ENCODE results near the gene NFIA. TPM values are rescaled to one million over a fixed set of nuclear protein-coding genes. Genes with fewer than 3 reads are reported as not detected.

NFIA gene
- total and polyA plus RNA-seq, 2 of the 13 experiments (the other 11 are each of a cell fraction or from before 2014, with no cell fraction given): 14.7 to 28.5 TPM

DNA sequence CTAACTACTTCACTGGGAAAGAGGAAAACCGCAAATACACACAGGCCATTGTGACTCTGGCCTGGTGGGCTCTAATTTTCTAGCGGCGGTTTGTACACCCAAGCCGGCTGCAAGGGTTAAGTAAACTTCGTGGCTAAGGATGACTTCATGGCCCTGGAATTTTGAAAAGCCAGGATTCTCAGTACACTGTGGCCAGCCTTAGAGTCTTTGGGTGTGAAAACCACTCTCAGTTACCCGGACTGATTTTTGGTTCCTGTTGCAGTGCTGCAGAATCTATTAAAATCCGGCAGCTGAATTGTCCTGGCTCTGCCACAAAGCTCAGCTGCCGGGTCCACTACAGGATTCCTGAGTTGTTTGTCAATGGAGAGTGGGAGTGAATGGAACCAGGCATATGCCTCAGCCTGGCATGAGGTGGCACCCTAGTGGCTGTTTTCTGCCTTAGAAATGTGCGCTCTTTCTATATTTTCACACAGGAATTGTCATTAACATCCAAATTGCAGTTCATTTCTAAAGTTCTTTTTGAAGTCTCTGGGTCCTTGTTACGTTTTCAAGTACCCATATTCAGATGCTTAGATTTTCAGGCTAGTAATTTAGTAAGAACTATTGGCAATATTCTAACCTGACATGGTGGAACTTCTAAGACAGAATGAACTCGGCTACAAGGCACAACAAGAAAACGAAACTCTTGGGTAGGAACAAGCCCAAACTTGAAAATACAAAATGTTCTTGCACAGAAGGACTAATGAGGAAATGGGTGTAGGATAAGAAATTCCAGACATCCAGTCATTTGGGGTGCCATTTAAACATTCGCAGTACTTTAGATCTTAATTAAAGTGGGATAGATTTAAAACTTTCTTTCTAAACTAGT is 255.9 kb downstream of the NFIA start (continued):
- TF ChIP-seq, protein P1, sequence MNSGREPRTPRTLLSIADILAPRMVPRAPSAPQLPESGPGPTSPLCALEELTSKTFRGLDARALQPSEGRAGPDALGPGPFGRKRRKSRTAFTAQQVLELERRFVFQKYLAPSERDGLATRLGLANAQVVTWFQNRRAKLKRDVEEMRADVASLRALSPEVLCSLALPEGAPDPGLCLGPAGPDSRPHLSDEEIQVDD (CRISPR knock-in tag; IDR thresholded peaks at IDR 0.05; ENCODE audit: borderline replicate concordance): no peak
- TF ChIP-seq ZNF615 (CRISPR knock-in tag; IDR thresholded peaks at IDR 0.05; ENCODE audit: borderline replicate concordance) (0 out of 2 replicates have a peak, but pooled peaks have one; percentile 24), PPARG (CRISPR knock-in tag; conservative IDR thresholded peaks at IDR 0.05) (no peak), NBN (conservative IDR thresholded peaks at IDR 0.05) (no peak), NCOR1 (IDR thresholded peaks at IDR 0.05; ENCODE audit: borderline replicate concordance, low read length) (no peak), CCDC6 (CRISPR knock-in tag; IDR thresholded peaks at IDR 0.05) (no peak; the same call in none of the 2 replicates), HMG20A (CRISPR knock-in tag; IDR thresholded peaks at IDR 0.05; ENCODE audit: borderline replicate concordance) (peak; percentile 72), CC2D1A (CRISPR knock-in tag; IDR thresholded peaks at IDR 0.05) (no peak), ZNF564 (CRISPR knock-in tag; IDR thresholded peaks at IDR 0.05) (no peak), YY1 (IDR thresholded peaks at IDR 0.05; ENCODE audit: insufficient read depth, insufficient replicate concordance, low read depth, low read length) (no peak), ZNF558 (CRISPR knock-in tag; IDR thresholded peaks at IDR 0.05; ENCODE audit: borderline replicate concordance) (no peak), MBNL3 (CRISPR knock-in tag; conservative IDR thresholded peaks at IDR 0.05) (no peak), ZNF33B (CRISPR knock-in tag; IDR thresholded peaks at IDR 0.05) (no peak), ARNT2 (CRISPR knock-in tag; IDR thresholded peaks at IDR 0.05; ENCODE audit: low read depth) (no peak), KDM4B (CRISPR knock-in tag; IDR thresholded peaks at IDR 0.05) (0 out of 2 replicates have a peak, but pooled peaks have one; percentile 35), ZNF468 (CRISPR knock-in tag; IDR thresholded peaks at IDR 0.05) (no peak)
- TF ChIP-seq, protein P2, sequence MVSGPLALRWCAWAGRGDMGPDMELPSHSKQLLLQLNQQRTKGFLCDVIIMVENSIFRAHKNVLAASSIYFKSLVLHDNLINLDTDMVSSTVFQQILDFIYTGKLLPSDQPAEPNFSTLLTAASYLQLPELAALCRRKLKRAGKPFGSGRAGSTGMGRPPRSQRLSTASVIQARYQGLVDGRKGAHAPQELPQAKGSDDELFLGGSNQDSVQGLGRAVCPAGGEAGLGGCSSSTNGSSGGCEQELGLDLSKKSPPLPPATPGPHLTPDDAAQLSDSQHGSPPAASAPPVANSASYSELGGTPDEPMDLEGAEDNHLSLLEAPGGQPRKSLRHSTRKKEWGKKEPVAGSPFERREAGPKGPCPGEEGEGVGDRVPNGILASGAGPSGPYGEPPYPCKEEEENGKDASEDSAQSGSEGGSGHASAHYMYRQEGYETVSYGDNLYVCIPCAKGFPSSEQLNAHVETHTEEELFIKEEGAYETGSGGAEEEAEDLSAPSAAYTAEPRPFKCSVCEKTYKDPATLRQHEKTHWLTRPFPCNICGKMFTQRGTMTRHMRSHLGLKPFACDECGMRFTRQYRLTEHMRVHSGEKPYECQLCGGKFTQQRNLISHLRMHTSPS (CRISPR knock-in tag; IDR thresholded peaks at IDR 0.05; ENCODE audit: low read depth): peak; percentile 71; the same call in 1 of the 2 replicates
- TF ChIP-seq, protein P3, sequence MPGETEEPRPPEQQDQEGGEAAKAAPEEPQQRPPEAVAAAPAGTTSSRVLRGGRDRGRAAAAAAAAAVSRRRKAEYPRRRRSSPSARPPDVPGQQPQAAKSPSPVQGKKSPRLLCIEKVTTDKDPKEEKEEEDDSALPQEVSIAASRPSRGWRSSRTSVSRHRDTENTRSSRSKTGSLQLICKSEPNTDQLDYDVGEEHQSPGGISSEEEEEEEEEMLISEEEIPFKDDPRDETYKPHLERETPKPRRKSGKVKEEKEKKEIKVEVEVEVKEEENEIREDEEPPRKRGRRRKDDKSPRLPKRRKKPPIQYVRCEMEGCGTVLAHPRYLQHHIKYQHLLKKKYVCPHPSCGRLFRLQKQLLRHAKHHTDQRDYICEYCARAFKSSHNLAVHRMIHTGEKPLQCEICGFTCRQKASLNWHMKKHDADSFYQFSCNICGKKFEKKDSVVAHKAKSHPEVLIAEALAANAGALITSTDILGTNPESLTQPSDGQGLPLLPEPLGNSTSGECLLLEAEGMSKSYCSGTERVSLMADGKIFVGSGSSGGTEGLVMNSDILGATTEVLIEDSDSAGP (CRISPR knock-in tag; IDR thresholded peaks at IDR 0.05; ENCODE audit: borderline replicate concordance): no peak
- TF ChIP-seq, protein P4, sequence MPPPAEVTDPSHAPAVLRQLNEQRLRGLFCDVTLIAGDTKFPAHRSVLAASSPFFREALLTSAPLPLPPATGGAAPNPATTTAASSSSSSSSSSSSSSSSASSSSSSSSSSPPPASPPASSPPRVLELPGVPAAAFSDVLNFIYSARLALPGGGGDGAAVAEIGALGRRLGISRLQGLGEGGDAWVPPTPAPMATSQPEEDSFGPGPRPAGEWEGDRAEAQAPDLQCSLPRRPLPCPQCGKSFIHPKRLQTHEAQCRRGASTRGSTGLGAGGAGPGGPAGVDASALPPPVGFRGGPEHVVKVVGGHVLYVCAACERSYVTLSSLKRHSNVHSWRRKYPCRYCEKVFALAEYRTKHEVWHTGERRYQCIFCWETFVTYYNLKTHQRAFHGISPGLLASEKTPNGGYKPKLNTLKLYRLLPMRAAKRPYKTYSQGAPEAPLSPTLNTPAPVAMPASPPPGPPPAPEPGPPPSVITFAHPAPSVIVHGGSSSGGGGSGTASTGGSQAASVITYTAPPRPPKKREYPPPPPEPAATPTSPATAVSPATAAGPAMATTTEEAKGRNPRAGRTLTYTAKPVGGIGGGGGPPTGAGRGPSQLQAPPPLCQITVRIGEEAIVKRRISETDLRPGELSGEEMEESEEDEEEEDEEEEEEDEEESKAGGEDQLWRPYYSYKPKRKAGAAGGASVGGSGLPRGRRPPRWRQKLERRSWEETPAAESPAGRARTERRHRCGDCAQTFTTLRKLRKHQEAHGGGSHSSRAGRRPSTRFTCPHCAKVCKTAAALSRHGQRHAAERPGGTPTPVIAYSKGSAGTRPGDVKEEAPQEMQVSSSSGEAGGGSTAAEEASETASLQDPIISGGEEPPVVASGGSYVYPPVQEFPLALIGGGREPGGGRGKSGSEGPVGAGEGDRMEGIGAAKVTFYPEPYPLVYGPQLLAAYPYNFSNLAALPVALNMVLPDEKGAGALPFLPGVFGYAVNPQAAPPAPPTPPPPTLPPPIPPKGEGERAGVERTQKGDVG (CRISPR knock-in tag; IDR thresholded peaks at IDR 0.05; ENCODE audit: borderline replicate concordance): no peak
